Measurements from ENCODE around the gene SORL1.

- TF ChIP-seq GATA2 (IDR thresholded peaks at IDR 0.05; ENCODE audit: low read depth, low read length) (no peak), GATA3 (IDR thresholded peaks at IDR 0.05; ENCODE audit: low read depth, low read length) (no peak)
Observed at GRCh38 chr11:121497176-121497998, 45.3 kb downstream of the SORL1 start.
